ENCODE measurements around the gene PTPRD. TPM values are rescaled to one million over a fixed set of nuclear protein-coding genes. Genes with fewer than 3 reads are reported as not detected.

PTPRD gene
- total and polyA plus RNA-seq, 9 of the 15 experiments (the other 6 are each of a cell fraction or from before 2014, with no cell fraction given): 0.11 TPM; not detected in 8

GRCh38 chr9:8863069-8863468 lies 1749.7 kb downstream of the PTPRD start:
- POLR2A ChIA-PET: no interaction called here

GRCh38 chr9:8860925-8861324 lies 1751.9 kb downstream of the PTPRD start:
- Histone ChIP-seq H3K27ac (ENCODE audit: extremely low read depth, low read depth, low read length) (no peak overlapping the region), H3K4me1 (replicated peaks in 1 of 2; ENCODE audit: control insufficient read depth in 2 of 2, insufficient read depth in 2 of 2, low read length in 2 of 2) (no peaks in the 10 kb centered on the region), H3K79me2 (ENCODE audit: control insufficient read depth, insufficient read depth, low read length) (no peaks in the 10 kb centered on the region), H3K4me2 (ENCODE audit: insufficient read depth, low read length) (no peak overlapping the region), H3K9ac (ENCODE audit: insufficient read depth in 1 of 2, low read depth in 2 of 2, low read length in 2 of 2) (no peak overlapping the region), H3K27me3 (ENCODE audit: control insufficient read depth in 2 of 2, insufficient read depth in 2 of 2, low read length in 2 of 2) (no peaks in the 10 kb centered on the region), H3K9me1 (ENCODE audit: control insufficient read depth, insufficient read depth, low read length) (no peaks in the 10 kb centered on the region), H3K4me3 (no peak overlapping the region), H3K36me3 (ENCODE audit: control insufficient read depth, insufficient read depth, low read length) (no peaks in the 10 kb centered on the region), H4K20me1 (replicated peaks; ENCODE audit: control insufficient read depth, insufficient read depth, low read length) (no peaks in the 10 kb centered on the region), H2AFZ (ENCODE audit: low read depth, low read length) (no peak overlapping the region), H3K9me3 (replicated peaks; ENCODE audit: control insufficient read depth, insufficient read depth, low read depth, low read length) (no peaks in the 10 kb centered on the region)
- intact Hi-C loops (cut with micrococcal nuclease): no loop called here
- in situ Hi-C loops (cut with MboI): no loop called here
- ATAC-seq (no peak), DNase-seq (ENCODE audit: extremely low read depth in 1 of 4, low spot score in 3 of 4) (no peak), FAIRE-seq (no peak)
- ChIA-PET POLR2A (no interaction called here), CTCF (ENCODE audit: low intra/inter-chr PET ratio) (no interaction called here)
- 6% methylated on average over 4 of the region's 4 CpGs for WGBS (ENCODE audit: insufficient coverage, low coverage, missing lambda C conversion rate)
- no peak for TF ChIP-seq ZNF644 (tag; IDR thresholded peaks at IDR 0.05; ENCODE audit: low read depth)
- no peak for TF ChIP-seq ZNF23 (CRISPR knock-in tag; IDR thresholded peaks at IDR 0.05)
- no peak for TF ChIP-seq RBM22 (IDR thresholded peaks at IDR 0.05; ENCODE audit: low read depth, low read length, poor library complexity, severe bottlenecking)
- no peak for TF ChIP-seq POLR2H (tag; IDR thresholded peaks at IDR 0.05; ENCODE audit: low read depth)
- TF ChIP-seq SMARCC2 (IDR thresholded peaks at IDR 0.05; ENCODE audit: low read depth): no peak
- TF ChIP-seq CC2D1A (IDR thresholded peaks at IDR 0.05): no peak
- TF ChIP-seq TEAD4 (IDR thresholded peaks at IDR 0.05; ENCODE audit: low read length): no peak
- no peak for TF ChIP-seq TEAD4 (CRISPR knock-in tag; IDR thresholded peaks at IDR 0.05; ENCODE audit: borderline replicate concordance)
- TF ChIP-seq KDM1A (IDR thresholded peaks at IDR 0.05): no peak
- no TSS peak for BruUV-seq (replicated peaks)

More at GRCh38 chr9:8863069-8863468, 1749.7 kb downstream of the PTPRD start:
- Histone ChIP-seq H3K4me3 (no peak overlapping the region), H3K27me3 (ENCODE audit: control insufficient read depth in 2 of 2, insufficient read depth in 2 of 2, low read length in 2 of 2) (no peaks in the 10 kb centered on the region), H3K9me3 (replicated peaks; ENCODE audit: control insufficient read depth, insufficient read depth, low read depth, low read length) (no peaks in the 10 kb centered on the region), H3K36me3 (ENCODE audit: control insufficient read depth, insufficient read depth, low read length) (no peaks in the 10 kb centered on the region), H3K79me2 (ENCODE audit: control insufficient read depth, insufficient read depth, low read length) (no peaks in the 10 kb centered on the region), H3K4me2 (ENCODE audit: insufficient read depth, low read length) (no peak overlapping the region), H3K4me1 (replicated peaks in 1 of 2; ENCODE audit: control insufficient read depth in 2 of 2, insufficient read depth in 2 of 2, low read length in 2 of 2) (no peaks in the 10 kb centered on the region), H3K9me1 (ENCODE audit: control insufficient read depth, insufficient read depth, low read length) (no peaks in the 10 kb centered on the region), H3K27ac (ENCODE audit: extremely low read depth, low read depth, low read length) (no peak overlapping the region), H3K9ac (ENCODE audit: insufficient read depth in 1 of 2, low read depth in 2 of 2, low read length in 2 of 2) (no peak overlapping the region), H2AFZ (ENCODE audit: low read depth, low read length) (no peak overlapping the region), H4K20me1 (replicated peaks; ENCODE audit: control insufficient read depth, insufficient read depth, low read length) (no peaks in the 10 kb centered on the region)
- intact Hi-C loops (cut with micrococcal nuclease): no loop called here
- BruUV-seq (replicated peaks): no TSS peak
- 0% methylated on average over 3 of the region's 3 CpGs for WGBS (ENCODE audit: insufficient coverage, low coverage, missing lambda C conversion rate)
- FAIRE-seq: no peak
- no peak for TF ChIP-seq ZNF212 (CRISPR knock-in tag; IDR thresholded peaks at IDR 0.05)
- no peak for TF ChIP-seq ZFP1 (CRISPR knock-in tag; IDR thresholded peaks at IDR 0.05)
- no peak for ATAC-seq
- CTCF ChIA-PET (ENCODE audit: low intra/inter-chr PET ratio): no interaction called here
- DNase-seq (ENCODE audit: extremely low read depth in 1 of 4, low spot score in 3 of 4): no peak
- in situ Hi-C loops (cut with MboI): no loop called here
